Astrocyte (in vitro differentiated cells and primary cell): Measurements from ENCODE around the gene RHEBL1. TPM values are rescaled to one million over a fixed set of nuclear protein-coding genes. Genes with fewer than 3 reads are reported as not detected.
A peak's percentile ranks its signal among the peaks of the same experiment; 100 is the strongest.

Source experiments
- DNase-seq: peaks from one replicate; pipeline ENCODE4 v3.0.0-alpha.2; 2010; ENCODE audit warnings: low read depth
- FAIRE-seq: peaks from 2 replicates; lab custom pipeline; 2011; peaks lifted over from hg19 to GRCh38; lab: Jason Lieb, UNC
- H2AFZ ChIP-seq: 2 replicates; pipeline ENCODE4 v1.6.0; 2012; ENCODE audit warnings: low read depth, low read length, inconsistent platforms
- H3K27ac ChIP-seq: 2 replicates; pipeline ENCODE4 v1.5.1; 2011; ENCODE audit warnings: low read depth, low read length, inconsistent platforms
- H3K27me3 ChIP-seq: 2 replicates; pipeline ENCODE4 v1.6.0; 2011; ENCODE audit warnings: low read length, inconsistent platforms; ENCODE audit not compliant: insufficient read depth
- H3K36me3 ChIP-seq: 2 replicates; pipeline ENCODE4 v1.5.1; 2011; ENCODE audit warnings: low read length, inconsistent platforms; ENCODE audit not compliant: insufficient read depth
- H3K4me1 ChIP-seq: 2 replicates; pipeline ENCODE4 v1.5.1; 2011; ENCODE audit warnings: low read length, inconsistent platforms; ENCODE audit not compliant: insufficient read depth
- H3K4me2 ChIP-seq: 2 replicates; pipeline ENCODE4 v1.6.0; 2012; ENCODE audit warnings: low read length, inconsistent platforms
- H3K4me3 ChIP-seq: 2 replicates; pipeline ENCODE4 v1.5.1; 2011; ENCODE audit warnings: low read depth, mild to moderate bottlenecking, low read length, inconsistent platforms; ENCODE audit not compliant: insufficient read depth
- H3K79me2 ChIP-seq: 2 replicates; pipeline ENCODE4 v1.6.0; 2012; ENCODE audit warnings: mild to moderate bottlenecking, low read length, inconsistent platforms; ENCODE audit not compliant: insufficient read depth
- H3K9ac ChIP-seq: 2 replicates; pipeline ENCODE4 v1.6.0; 2012; ENCODE audit warnings: mild to moderate bottlenecking, low read length, inconsistent platforms
- H3K9me3 ChIP-seq: 2 replicates; pipeline ENCODE4 v1.5.1; 2012; ENCODE audit warnings: low read depth, mild to moderate bottlenecking, low read length, inconsistent platforms; ENCODE audit not compliant: insufficient read depth
- H4K20me1 ChIP-seq: 2 replicates; pipeline ENCODE4 v1.6.0; 2012; ENCODE audit warnings: low read length, inconsistent platforms; ENCODE audit not compliant: insufficient read depth
- H3K27ac Mint-ChIP-seq: one replicate; pipeline ENCODE4 v1.8.0; 2021; ENCODE audit warnings: mild to moderate bottlenecking, mixed read lengths; ENCODE audit not compliant: unreplicated experiment
- H3K27me3 Mint-ChIP-seq: one replicate; pipeline ENCODE4 v1.8.0; 2021; ENCODE audit warnings: low read depth, mixed read lengths; ENCODE audit not compliant: unreplicated experiment
- H3K36me3 Mint-ChIP-seq: one replicate; pipeline ENCODE4 v1.8.0; 2021; ENCODE audit warnings: low read depth, mixed read lengths; ENCODE audit not compliant: unreplicated experiment
- H3K4me1 Mint-ChIP-seq: one replicate; pipeline ENCODE4 v1.8.0; 2021; ENCODE audit warnings: low read depth, mixed read lengths; ENCODE audit not compliant: unreplicated experiment
- H3K4me3 Mint-ChIP-seq: one replicate; pipeline ENCODE4 v1.8.0; 2021; ENCODE audit warnings: mild to moderate bottlenecking, moderate library complexity, mixed read lengths; ENCODE audit not compliant: unreplicated experiment
- H3K9me3 Mint-ChIP-seq: one replicate; pipeline ENCODE4 v1.8.0; 2021; ENCODE audit warnings: mild to moderate bottlenecking, mixed read lengths; ENCODE audit not compliant: unreplicated experiment
- EZH2 ChIP-seq: IDR thresholded peaks from 2 replicates; pipeline ENCODE4 v1.6.1; 2012; ENCODE audit warnings: mild to moderate bottlenecking, low read length, inconsistent platforms; ENCODE audit not compliant: insufficient read depth
- total RNA-seq: library from RNA; stranded (reverse); gene quantifications from 2 replicates; pipeline ENCODE4 v1.2.1, GENCODE V29; 2021
- TF ChIP-seq, protein P1 (sequence below): IDR thresholded peaks from 2 replicates; pipeline ENCODE4 v1.5.1; 2011; ENCODE audit warnings: low read depth, mild to moderate bottlenecking, inconsistent platforms, low read length, moderate library complexity; ENCODE audit not compliant: insufficient read depth

The RHEBL1 gene
- total RNA-seq, 1 donor from 2014 or later, result 1.3 TPM

DNA sequence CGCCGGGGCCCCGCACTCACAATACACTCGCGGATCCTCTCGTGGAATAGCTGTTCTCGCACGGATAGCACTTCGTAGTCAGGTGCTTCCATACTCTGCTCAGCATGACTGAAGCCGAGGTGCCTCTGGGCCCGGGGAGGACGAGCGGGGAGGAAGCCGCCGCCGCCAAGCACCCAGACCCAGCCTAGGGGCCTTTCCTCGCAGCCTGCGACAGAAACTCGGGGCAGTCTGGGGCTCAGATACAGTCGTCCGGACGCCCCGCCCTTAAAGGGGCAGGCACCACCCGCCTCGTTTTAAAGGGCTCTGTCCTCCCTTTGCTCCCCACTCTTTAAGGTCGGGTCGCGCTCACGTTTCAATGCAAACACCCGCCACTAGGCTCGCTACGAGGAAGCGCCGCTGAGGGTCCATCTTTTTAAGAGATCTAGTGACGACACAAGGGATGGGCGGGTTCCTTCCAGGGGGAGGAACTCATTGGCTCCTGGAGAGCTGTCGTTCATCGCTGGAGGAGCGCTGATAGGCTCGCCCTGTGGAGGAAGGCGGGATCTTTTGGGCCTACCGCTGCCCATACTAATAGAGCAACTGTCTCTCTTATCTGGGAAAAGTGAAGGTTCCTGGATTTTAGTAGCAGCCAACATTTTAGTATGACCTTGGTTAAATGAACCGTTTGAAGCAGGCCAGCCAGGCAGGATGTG lies 40.8 kb upstream of the RHEBL1 start, which contains the start of gene LMBR1L:
LMBR1L (minus strand) TSS at position 384 of the 692 bp plus-strand sequence; CDS start at position 92, 292 bp downstream.
- H3K36me3 ChIP-seq, result no peaks in the 10 kb centered on the region
- peak within 1 kb of the TSS; percentile 72 for H3K27ac ChIP-seq
- peak within 1 kb of the TSS; percentile 81 for H2AFZ ChIP-seq
- peaks cover 42% of the 10 kb centered on the region for H3K79me2 ChIP-seq
- peaks cover 16% of the 10 kb centered on the region for H3K4me1 ChIP-seq
- peaks cover 38% of the 10 kb centered on the region for H4K20me1 ChIP-seq
- peak within 1 kb of the TSS; percentile 97 for H3K4me3 Mint-ChIP-seq
- H3K27me3 ChIP-seq, result no peaks in the 10 kb centered on the region
- TF ChIP-seq, protein P1, sequence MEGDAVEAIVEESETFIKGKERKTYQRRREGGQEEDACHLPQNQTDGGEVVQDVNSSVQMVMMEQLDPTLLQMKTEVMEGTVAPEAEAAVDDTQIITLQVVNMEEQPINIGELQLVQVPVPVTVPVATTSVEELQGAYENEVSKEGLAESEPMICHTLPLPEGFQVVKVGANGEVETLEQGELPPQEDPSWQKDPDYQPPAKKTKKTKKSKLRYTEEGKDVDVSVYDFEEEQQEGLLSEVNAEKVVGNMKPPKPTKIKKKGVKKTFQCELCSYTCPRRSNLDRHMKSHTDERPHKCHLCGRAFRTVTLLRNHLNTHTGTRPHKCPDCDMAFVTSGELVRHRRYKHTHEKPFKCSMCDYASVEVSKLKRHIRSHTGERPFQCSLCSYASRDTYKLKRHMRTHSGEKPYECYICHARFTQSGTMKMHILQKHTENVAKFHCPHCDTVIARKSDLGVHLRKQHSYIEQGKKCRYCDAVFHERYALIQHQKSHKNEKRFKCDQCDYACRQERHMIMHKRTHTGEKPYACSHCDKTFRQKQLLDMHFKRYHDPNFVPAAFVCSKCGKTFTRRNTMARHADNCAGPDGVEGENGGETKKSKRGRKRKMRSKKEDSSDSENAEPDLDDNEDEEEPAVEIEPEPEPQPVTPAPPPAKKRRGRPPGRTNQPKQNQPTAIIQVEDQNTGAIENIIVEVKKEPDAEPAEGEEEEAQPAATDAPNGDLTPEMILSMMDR, result peak; percentile 25
- no peak for TF ChIP-seq EZH2
- FAIRE-seq (peak; percentile 95), DNase-seq (peak; percentile 94)
- peaks cover 12% of the 10 kb centered on the region for H3K4me1 Mint-ChIP-seq
- H3K27ac Mint-ChIP-seq, result peak within 1 kb of the TSS; percentile 95
- H3K9me3 Mint-ChIP-seq, result peaks cover 4% of the 10 kb centered on the region
- H3K4me2 ChIP-seq, result peak within 1 kb of the TSS; percentile 92
- no peaks in the 10 kb centered on the region for H3K27me3 Mint-ChIP-seq
- H3K36me3 Mint-ChIP-seq, result peaks cover 14% of the 10 kb centered on the region
- H3K9me3 ChIP-seq, result no peaks in the 10 kb centered on the region
- H3K4me3 ChIP-seq, result peak within 1 kb of the TSS; percentile 78
- H3K9ac ChIP-seq, result peak within 1 kb of the TSS; percentile 95

DNA sequence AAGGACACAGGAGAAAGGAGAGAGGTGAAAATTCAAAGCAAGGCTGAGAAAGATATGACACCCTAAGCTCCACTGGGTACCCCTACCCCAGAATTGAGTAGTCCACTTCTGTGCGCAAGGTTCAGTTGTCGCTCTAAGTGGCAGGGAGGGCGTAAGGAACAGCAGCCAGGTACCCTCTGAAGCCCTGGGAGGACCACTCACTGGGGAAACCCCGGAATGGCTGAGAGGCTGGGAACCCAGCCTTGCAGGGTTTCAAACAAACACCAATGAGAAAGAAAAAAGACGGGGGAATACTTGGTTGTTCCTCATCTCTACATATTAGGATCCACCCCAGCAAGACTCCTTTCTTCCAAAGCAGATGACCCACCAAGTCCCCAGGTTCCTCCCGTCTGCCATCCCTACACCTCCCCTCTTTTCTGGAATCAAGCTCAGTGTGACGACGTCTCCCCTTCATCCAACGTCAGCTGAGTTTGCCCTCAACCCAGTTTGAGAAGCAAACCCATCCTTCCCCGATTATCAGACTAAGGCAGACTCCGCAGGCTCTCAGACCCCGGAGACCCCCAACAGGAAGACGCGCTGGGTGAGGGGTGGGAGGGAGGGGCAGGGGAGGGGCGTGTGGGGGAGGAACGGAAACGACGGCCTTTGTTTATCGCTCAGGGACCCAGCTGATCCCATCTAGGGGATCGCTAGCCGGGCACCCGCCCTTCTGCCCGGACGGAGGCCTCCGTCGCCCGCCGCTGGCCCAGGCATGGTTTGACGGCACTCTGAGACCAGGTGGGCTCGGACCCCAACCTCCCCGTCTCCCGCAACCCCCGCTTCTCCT lies 40.1 kb upstream of the RHEBL1 start:
- Histone ChIP-seq H3K36me3 (no peaks in the 10 kb centered on the region), H3K9me3 (no peaks in the 10 kb centered on the region), H3K27ac (peak overlapping the region; percentile 72), H4K20me1 (peaks cover 45% of the 10 kb centered on the region), H3K79me2 (peaks cover 50% of the 10 kb centered on the region), H2AFZ (peak overlapping the region; percentile 81), H3K4me3 (peak overlapping the region; percentile 78), H3K4me2 (peak overlapping the region; percentile 92), H3K27me3 (no peaks in the 10 kb centered on the region), H3K4me1 (peaks cover 21% of the 10 kb centered on the region), H3K9ac (peak overlapping the region; percentile 95)
- H3K36me3 Mint-ChIP-seq, result peaks cover 17% of the 10 kb centered on the region
- peaks cover 12% of the 10 kb centered on the region for H3K4me1 Mint-ChIP-seq
- no peaks in the 10 kb centered on the region for H3K27me3 Mint-ChIP-seq
- DNase-seq (no peak), FAIRE-seq (no peak)
- peaks cover 4% of the 10 kb centered on the region for H3K9me3 Mint-ChIP-seq
- peak overlapping the region; percentile 97 for H3K4me3 Mint-ChIP-seq
- H3K27ac Mint-ChIP-seq, result peak overlapping the region; percentile 95
- TF ChIP-seq, protein P1, result no peak
- TF ChIP-seq EZH2, result no peak
